Gastroesophageal sphincter (tissue), 4 donors: ENCODE results near the gene HYAL2. TPM values are rescaled to one million over a fixed set of nuclear protein-coding genes. Genes with fewer than 3 reads are reported as not detected.

Experiments used
- ATAC-seq: fragments of 150-250 bp; one replicate; pipeline ENCODE4 v1.9.1; 2016; ENCODE audit warnings: mild to moderate bottlenecking, moderate library complexity
- H3K27ac ChIP-seq, 4 donors: fragments of 200-600 bp; sonication (generic) in 3 of 4; 1 replicate in 3 of 4; 2 replicates in 1 of 4; pipeline ENCODE4 v1.5.1; 2016 to 2019
- H3K27me3 ChIP-seq: fragments of 200-600 bp; sonication (generic); one replicate; pipeline ENCODE4 v1.5.1; 2019
- H3K36me3 ChIP-seq, 2 donors: fragments of 200-600 bp; sonication (generic); one replicate each; pipeline ENCODE4 v1.5.1; 2019; ENCODE audit warnings: control low read depth in 1 of 2
- H3K4me1 ChIP-seq, 3 donors: fragments of 200-600 bp; sonication (generic); 1 replicate in 2 of 3; 2 replicates in 1 of 3; pipeline ENCODE4 v1.5.1; 2016 to 2019; ENCODE audit warnings: control low read depth in 2 of 3
- H3K4me3 ChIP-seq, 2 donors: fragments of 200-600 bp; sonication (generic); one replicate each; pipeline ENCODE4 v1.5.1; 2019; ENCODE audit warnings: mild to moderate bottlenecking in 1 of 2, moderate library complexity in 1 of 2
- H3K9me3 ChIP-seq, 3 donors: fragments of 200-600 bp; sonication (generic); one replicate each; pipeline ENCODE4 v1.5.1; 2017 to 2019; ENCODE audit warnings: control low read depth in 2 of 3
- CTCF ChIP-seq, 4 experiments: fragments of 200-600 bp in 2 of 4; fragments of 450-650 bp in 2 of 4; sonication (generic) in 1 of 4; IDR thresholded peaks; one replicate each; pipeline ENCODE4 v1.5.1; 2017 to 2019; ENCODE audit warnings: antibody characterized with exemption in 4 of 4, mild to moderate bottlenecking in 2 of 4, moderate library complexity in 2 of 4
- EP300 ChIP-seq: sonication (generic); formaldehyde crosslinking; IDR thresholded peaks from one replicate; pipeline ENCODE4 v1.6.1; 2017; ENCODE audit warnings: antibody characterized with exemption, mild to moderate bottlenecking
- POLR2A ChIP-seq, 2 donors: fragments of 450-650 bp; IDR thresholded peaks; one replicate each; pipeline ENCODE4 v1.6.1; 2017; ENCODE audit warnings: antibody characterized with exemption in 2 of 2, mild to moderate bottlenecking in 2 of 2, moderate library complexity in 1 of 2
- POLR2AphosphoS5 ChIP-seq: sonication (generic); formaldehyde crosslinking; IDR thresholded peaks from one replicate; pipeline ENCODE4 v1.6.1; 2017; ENCODE audit warnings: antibody characterized with exemption
- WGBS, 2 donors: methylation state at CpG; one replicate each; pipeline ENCODE4 v1.1.5; 2018; ENCODE audit warnings: low coverage in 1 of 2; 5-methylcytosine and 5-hydroxymethylcytosine counted together
- total RNA-seq, 4 donors: library from RNA; depleted of rRNA; stranded (reverse); fragments of >200 nt; gene quantifications; one replicate each; pipeline ENCODE4 v1.1.0, GENCODE V29; 2016

HYAL2 gene
- total RNA-seq, 4 donors from 2014 or later = 37.2 to 87.0 (median 74.8) TPM

- Histone ChIP-seq H3K36me3 (peaks cover 0 to 12% of the 10 kb centered on the region in 2 donors), H3K9me3 (no peaks in the 10 kb centered on the region), H3K4me3 (peak overlapping the region; percentile 41 to 68), H3K27me3 (no peaks in the 10 kb centered on the region), H3K4me1 (peaks cover 0 to 51% (median 24%) of the 10 kb centered on the region in 3 donors), H3K27ac (peak overlapping the region; percentile 39 to 92 (median 90))
- TF ChIP-seq POLR2AphosphoS5 = no peak
- no peak for TF ChIP-seq EP300
- no peak for TF ChIP-seq CTCF (IDR thresholded peaks at IDR 0.05)
- no peak for TF ChIP-seq POLR2A (IDR thresholded peaks at IDR 0.05)
- ATAC-seq = no peak
- WGBS, 2 donors = 60% methylated on average over 1 of the region's 9 CpGs; no CpG with 5 or more reads in 1 of the 2 donors
Observed at GRCh38 chr3:50297896-50298725, 24.4 kb downstream of the HYAL2 start.

- ATAC-seq = no peak
- H3K4me1 ChIP-seq = peaks cover 0 to 51% (median 24%) of the 10 kb centered on the region in 3 donors
- no peaks in the 10 kb centered on the region for H3K9me3 ChIP-seq
- H3K27me3 ChIP-seq = no peaks in the 10 kb centered on the region
- H3K27ac ChIP-seq = peak overlapping the region in 2 of 4 donors; percentile 89 to 92
- H3K4me3 ChIP-seq = no peak overlapping the region
- no CpG with 5 or more reads among the region's 2 CpGs for WGBS, 2 donors
- no peak for TF ChIP-seq EP300
- TF ChIP-seq POLR2A (IDR thresholded peaks at IDR 0.05) = no peak
- no peak for TF ChIP-seq CTCF (IDR thresholded peaks at IDR 0.05)
- no peak for TF ChIP-seq POLR2AphosphoS5
- H3K36me3 ChIP-seq = peaks cover 0 to 12% of the 10 kb centered on the region in 2 donors
Observed at GRCh38 chr3:50297384-50297775, 25.2 kb downstream of the HYAL2 start.

- no peaks in the 10 kb centered on the region for H3K27me3 ChIP-seq
- no peaks in the 10 kb centered on the region for H3K9me3 ChIP-seq
- TF ChIP-seq EP300 = no peak
- no peak for TF ChIP-seq POLR2AphosphoS5
- no peak for TF ChIP-seq POLR2A (IDR thresholded peaks at IDR 0.05)
- no peak for TF ChIP-seq CTCF (IDR thresholded peaks at IDR 0.05)
- H3K4me3 ChIP-seq = no peak overlapping the region
- no peak for ATAC-seq
- H3K27ac ChIP-seq = no peak overlapping the region
- H3K4me1 ChIP-seq = peaks cover 0 to 47% (median 24%) of the 10 kb centered on the region in 3 donors
- peaks cover 0 to 12% of the 10 kb centered on the region in 2 donors for H3K36me3 ChIP-seq
- no CpG with 5 or more reads among the region's 18 CpGs for WGBS, 2 donors
Observed at GRCh38 chr3:50296721-50297383, 25.7 kb downstream of the HYAL2 start.

GRCh38 chr3:50295553-50296431 lies 26.8 kb downstream of the HYAL2 start:
- Histone ChIP-seq H3K36me3 (peaks cover 0 to 12% of the 10 kb centered on the region in 2 donors), H3K27ac (no peak overlapping the region), H3K9me3 (no peaks in the 10 kb centered on the region), H3K27me3 (no peaks in the 10 kb centered on the region), H3K4me1 (peaks cover 0 to 51% (median 29%) of the 10 kb centered on the region in 3 donors), H3K4me3 (no peak overlapping the region)
- no peak for TF ChIP-seq EP300
- TF ChIP-seq POLR2A (IDR thresholded peaks at IDR 0.05) = no peak
- TF ChIP-seq POLR2AphosphoS5 = no peak
- no peak for TF ChIP-seq CTCF (IDR thresholded peaks at IDR 0.05)
- no peak for ATAC-seq
- WGBS, 2 donors = 86% methylated on average over 5 of the region's 8 CpGs; no CpG with 5 or more reads in 1 of the 2 donors
